Measurements from ENCODE around the gene RND2.

- TF ChIP-seq CTCF (IDR thresholded peaks at IDR 0.05; ENCODE audit: low read length) (no peak), EZH2phosphoT487 (IDR thresholded peaks at IDR 0.05; ENCODE audit: low read length) (no peak), EZH2 (optimal IDR thresholded peaks at IDR 0.05; ENCODE audit: low read depth, low read length) (no peak)
Observed at GRCh38 chr17:43028221-43028861, 3.3 kb downstream of the RND2 start.
